ENCODE data around the gene RALGDS. TPM values are rescaled to one million over a fixed set of nuclear protein-coding genes. Genes with fewer than 3 reads are reported as not detected.

The RALGDS gene
- total and polyA plus RNA-seq, 9 donors: 26.2 to 139 (median 48.8) TPM

- H3K9me3 ChIP-seq: no peaks in the 10 kb centered on the region
- no peaks in the 10 kb centered on the region for H3K27me3 ChIP-seq
- no peak overlapping the region for H3K27ac ChIP-seq
- no peak overlapping the region for H3K4me3 ChIP-seq
- 57 to 60% (median 59%) methylated on average over 9 of the region's 9 CpGs for WGBS, 3 donors
- no peaks in the 10 kb centered on the region for H3K36me3 ChIP-seq
- H3K4me1 ChIP-seq (ENCODE audit: insufficient read depth): peaks cover 5% of the 10 kb centered on the region
- intact Hi-C loops (cut with DNase I): no loop called here
- no peak for TF ChIP-seq EP300 (IDR thresholded peaks at IDR 0.05)
- no peak for TF ChIP-seq POLR2A (IDR thresholded peaks at IDR 0.05)
- peak in 2 of 3 donors; percentile 67 to 70 for TF ChIP-seq CTCF (IDR thresholded peaks at IDR 0.05)
- peak in 4 of 5 donors; percentile 50 to 79 (median 64) for DNase-seq
Measured at GRCh38 chr9:133160742-133161546, 39.9 kb upstream of the RALGDS start.

GRCh38 chr9:133158695-133159094, 37.7 kb upstream of the RALGDS start:
- TF ChIP-seq POLR2A (IDR thresholded peaks at IDR 0.05) (no peak), EP300 (IDR thresholded peaks at IDR 0.05) (no peak), CTCF (IDR thresholded peaks at IDR 0.05) (no peak)
- DNase-seq: peak in 1 of 5 donors; percentile 24
- peaks cover 5% of the 10 kb centered on the region for H3K4me1 ChIP-seq (ENCODE audit: insufficient read depth)
- 76 to 82% (median 78%) methylated on average over 3 of the region's 3 CpGs for WGBS, 3 donors
- H3K9me3 ChIP-seq: no peaks in the 10 kb centered on the region
- H3K4me3 ChIP-seq: no peak overlapping the region
- no peaks in the 10 kb centered on the region for H3K27me3 ChIP-seq
- no peak overlapping the region for H3K27ac ChIP-seq
- H3K36me3 ChIP-seq: no peaks in the 10 kb centered on the region
- intact Hi-C loops (cut with DNase I): no loop called here

GRCh38 chr9:133155156-133155555, 34.1 kb upstream of the RALGDS start:
- 68 to 75% (median 70%) methylated on average over 9 of the region's 9 CpGs for WGBS, 3 donors
- DNase-seq: peak in 2 of 5 donors; percentile 18 to 31

More at GRCh38 chr9:133155156-133155555, 34.1 kb upstream of the RALGDS start:
- Histone ChIP-seq H3K9me3 (no peaks in the 10 kb centered on the region), H3K4me3 (no peak overlapping the region), H3K4me1 (ENCODE audit: insufficient read depth) (peaks cover 4% of the 10 kb centered on the region), H3K27me3 (no peaks in the 10 kb centered on the region), H3K36me3 (no peaks in the 10 kb centered on the region), H3K27ac (no peak overlapping the region)
- intact Hi-C loops (cut with DNase I): no loop called here
- TF ChIP-seq CTCF (IDR thresholded peaks at IDR 0.05) (no peak), POLR2A (IDR thresholded peaks at IDR 0.05) (no peak), EP300 (IDR thresholded peaks at IDR 0.05) (no peak)
